Activated T-cell treated with anti-CD3 and anti-CD28 coated beads for 48 hours (primary cell): ENCODE data around the gene TGFB1I1.
"Not testable (repeated sequence)": the region's sequence is repeated elsewhere in the genome, so short reads cannot be mapped to it uniquely, and the experiment has no call there.

Experiments used
- DNase-seq: peaks from one replicate; pipeline ENCODE4 v3.0.0-alpha.2; 2020; ENCODE audit warnings: low read depth

Gene TGFB1I1

GRCh38 chr16:31471241-31471874, 594 bp upstream of the TGFB1I1 start:
- DNase-seq: no peak

GRCh38 chr16:31472709-31473203, 804 bp downstream of the TGFB1I1 start:
- DNase-seq: peak; percentile 48

- DNase-seq: no peak
Observed at GRCh38 chr16:31473264-31473984, 1.5 kb downstream of the TGFB1I1 start.

GRCh38 chr16:31474173-31474714, 2.3 kb downstream of the TGFB1I1 start:
- no peak for DNase-seq

- no peak for DNase-seq
Observed at GRCh38 chr16:31474773-31475738, 3.1 kb downstream of the TGFB1I1 start.

GRCh38 chr16:31475946-31476302, 4.0 kb downstream of the TGFB1I1 start:
- DNase-seq: no peak

GRCh38 chr16:31476303-31477219, 4.6 kb downstream of the TGFB1I1 start:
- DNase-seq: peak; percentile 79

GRCh38 chr16:31477220-31478216, 5.6 kb downstream of the TGFB1I1 start:
- DNase-seq: no peak

GRCh38 chr16:31478956-31479355, 7.0 kb downstream of the TGFB1I1 start:
- DNase-seq: no peak

GRCh38 chr16:31479751-31480150, 7.8 kb downstream of the TGFB1I1 start:
- no peak for DNase-seq

- DNase-seq: no peak
Observed at GRCh38 chr16:31480851-31481536, 9.0 kb downstream of the TGFB1I1 start.

- no peak for DNase-seq
Observed at GRCh38 chr16:31483081-31483480, 11.1 kb downstream of the TGFB1I1 start, which contains the start of gene SLC5A2. SLC5A2 (plus strand) TSS chr16:31483123; CDS start chr16:31483137, 14 bp downstream.

GRCh38 chr16:31484048-31484447, 12.1 kb downstream of the TGFB1I1 start:
- DNase-seq: not testable (repeated sequence)

- no peak for DNase-seq
Observed at GRCh38 chr16:31484491-31485171, 12.7 kb downstream of the TGFB1I1 start.

- DNase-seq: no peak
Observed at GRCh38 chr16:31485571-31485970, 13.6 kb downstream of the TGFB1I1 start.

- DNase-seq: no peak
Observed at GRCh38 chr16:31486045-31486444, 14.1 kb downstream of the TGFB1I1 start.

GRCh38 chr16:31487071-31487719, 15.2 kb downstream of the TGFB1I1 start:
- no peak for DNase-seq
